K562 (cell line): ENCODE data around the gene TUBB2A. TPM values are rescaled to one million over a fixed set of nuclear protein-coding genes. Genes with fewer than 3 reads are reported as not detected.

Experiments used
- E2F1 ChIP-seq: sonication (generic); formaldehyde crosslinking; IDR thresholded peaks from 2 replicates; pipeline ENCODE4 v1.8.1; 2023; ENCODE audit warnings: mild to moderate bottlenecking, missing genetic modification reagents, moderate library complexity
- ELF4 ChIP-seq: fragments of 450-650 bp; formaldehyde crosslinking; IDR thresholded peaks from 2 replicates; pipeline ENCODE4 v1.4.0; 2022; ENCODE audit warnings: missing genetic modification characterization
- HOXB6 ChIP-seq: fragments of 250-450 bp; sonication (Bioruptor Pico); IDR thresholded peaks from 2 replicates; pipeline ENCODE4 v1.5.1; 2022; ENCODE audit warnings: mild to moderate bottlenecking, borderline replicate concordance
- NKRF ChIP-seq: fragments of 450-650 bp; IDR thresholded peaks from 2 replicates; pipeline ENCODE4 v1.6.1; 2016; ENCODE audit warnings: borderline replicate concordance
- RAD51 ChIP-seq: fragments of 450-650 bp; IDR thresholded peaks from 2 replicates; pipeline ENCODE4 v1.7.1; 2016; ENCODE audit warnings: low read depth, mild to moderate bottlenecking, borderline replicate concordance
- RBM17 ChIP-seq: fragments of 200-400 bp; formaldehyde crosslinking; IDR thresholded peaks from 2 replicates; pipeline ENCODE4 v1.6.1; 2017; ENCODE audit warnings: low read depth, mild to moderate bottlenecking, low read length, borderline replicate concordance
- SAFB ChIP-seq: fragments of 200-400 bp; formaldehyde crosslinking; IDR thresholded peaks from 2 replicates; pipeline ENCODE4 v1.6.1; 2017; ENCODE audit warnings: low read depth, low read length, borderline replicate concordance
- SMARCA4 ChIP-seq: fragments of 450-650 bp; IDR thresholded peaks from 2 replicates; pipeline ENCODE4 v1.6.1; 2016
- SRSF9 ChIP-seq: fragments of 200-400 bp; formaldehyde crosslinking; IDR thresholded peaks from 2 replicates; pipeline ENCODE4 v1.6.1; 2017; ENCODE audit warnings: low read depth, low read length, borderline replicate concordance
- STAT5A ChIP-seq: IDR thresholded peaks from 2 replicates; pipeline ENCODE4 v1.6.1; 2012; ENCODE audit warnings: low read length, inconsistent platforms, borderline replicate concordance
- TFAM ChIP-seq: fragments of 250-450 bp; sonication (Bioruptor Pico); conservative IDR thresholded peaks from 2 replicates; pipeline ENCODE4 v1.5.0; 2021; ENCODE audit warnings: mild to moderate bottlenecking, moderate library complexity
- TFE3 ChIP-seq: fragments of 450-650 bp; formaldehyde crosslinking; IDR thresholded peaks from 2 replicates; pipeline ENCODE4 v1.4.0; 2020; ENCODE audit warnings: mild to moderate bottlenecking, mixed read lengths
- UBTF ChIP-seq, 2 experiments: IDR thresholded peaks; 2 replicates each; pipeline ENCODE4 v1.6.1; 2012; ENCODE audit warnings: improper control_type of control experiment in 2 of 2, low read depth in 2 of 2, low read length in 2 of 2, borderline replicate concordance in 1 of 2
- XRCC3 ChIP-seq: fragments of 450-650 bp; IDR thresholded peaks from 2 replicates; pipeline ENCODE4 v1.6.1; 2017; ENCODE audit warnings: mild to moderate bottlenecking, moderate library complexity
- ZC3H4 ChIP-seq: sonication (generic); formaldehyde crosslinking; IDR thresholded peaks from 2 replicates; pipeline ENCODE4 v1.9.0; 2021; ENCODE audit warnings: missing genetic modification reagents, borderline replicate concordance
- ZFP30 ChIP-seq: fragments of 250-450 bp; sonication (Bioruptor Pico); IDR thresholded peaks from 2 replicates; pipeline ENCODE4 v1.8.0; 2022; ENCODE audit warnings: moderate library complexity, mild to moderate bottlenecking, inconsistent platforms, borderline replicate concordance
- ZNF395 ChIP-seq: fragments of 200-800 bp; sonication (Bioruptor generic); IDR thresholded peaks from 2 replicates; pipeline ENCODE4 v1.6.1; 2017; ENCODE audit warnings: missing genetic modification characterization, missing compliant biosample characterization
- ZNF668 ChIP-seq: fragments of 250-450 bp; sonication (Bioruptor Pico); IDR thresholded peaks from 2 replicates; pipeline ENCODE4 v1.8.0; 2022; ENCODE audit warnings: mild to moderate bottlenecking, inconsistent platforms
- ZNF717 ChIP-seq: fragments of 250-450 bp; sonication (Bioruptor Pico); IDR thresholded peaks from 2 replicates; pipeline ENCODE4 v1.5.0; 2021
- polyA plus RNA-seq, 8 experiments: library from polyadenylated mRNA; depleted of rRNA in 4 of 8; stranded (reverse) in 5 of 8; unstranded in 3 of 8; fragments of >200 nt; fragmentation: Nextera tagmentation in 2 of 8; fragmentation: Illumina TruSeq in 1 of 8; extraction: Ambion mirVana in 2 of 8; extraction: Trizol in 1 of 8; gene quantifications; 2 replicates each; pipeline versions ENCODE4 v1.2.1 to v1.2.3, GENCODE V29; 2011 to 2014; ENCODE audit warnings: inconsistent platforms in 1 of 8, missing spikeins in 1 of 8
- total RNA-seq, 7 experiments: library from RNA; depleted of rRNA in 6 of 7; stranded (reverse); fragments of >200 nt in 6 of 7; fragmentation: Illumina TruSeq in 2 of 7; extraction: Trizol in 2 of 7; gene quantifications; 2 replicates each; pipeline versions ENCODE4 v1.2.1 to v1.2.3, GENCODE V29; 2011 to 2021; ENCODE audit warnings: low replicate concordance in 1 of 7

The TUBB2A gene
- total and polyA plus RNA-seq, 9 of the 15 experiments (the other 6 are each of a cell fraction or from before 2014, with no cell fraction given), result 3.6 to 92.1 (median 45.6) TPM

GRCh38 chr6:3162565-3163247 is 5.4 kb upstream of the TUBB2A start (continued):
- TF ChIP-seq ZNF395 (CRISPR knock-in tag) (peak; percentile 14; the same call in 1 of the 2 replicates), HOXB6 (CRISPR knock-in tag) (no peak), ZNF668 (peak; percentile 71; the same call in 1 of the 2 replicates), E2F1 (CRISPR knock-in tag) (peak; percentile 80; the same call in 1 of the 2 replicates), STAT5A (no peak), ZC3H4 (CRISPR knock-in tag) (no peak; the same call in 1 of the 2 replicates), SRSF9 (no peak), RBM17 (no peak), TFE3 (peak; percentile 14; the same call in 1 of the 2 replicates), SMARCA4 (no peak), ZNF717 (CRISPR knock-in tag) (no peak), NKRF (no peak), UBTF (IDR thresholded peaks at IDR 0.05; ENCODE audit: borderline replicate concordance in 1 of 2, low read depth in 2 of 2, low read length in 2 of 2) (peak; percentile 74 to 87; a peak in 3 of 4 replicates), ZFP30 (CRISPR knock-in tag) (no peak), XRCC3 (no peak), RAD51 (no peak), SAFB (no peak), TFAM (CRISPR knock-in tag) (no peak), ELF4 (CRISPR knock-in tag) (peak; percentile 39; the same call in 1 of the 2 replicates)
